ENCODE data around the gene ADCY5.

ADCY5 gene

DNA sequence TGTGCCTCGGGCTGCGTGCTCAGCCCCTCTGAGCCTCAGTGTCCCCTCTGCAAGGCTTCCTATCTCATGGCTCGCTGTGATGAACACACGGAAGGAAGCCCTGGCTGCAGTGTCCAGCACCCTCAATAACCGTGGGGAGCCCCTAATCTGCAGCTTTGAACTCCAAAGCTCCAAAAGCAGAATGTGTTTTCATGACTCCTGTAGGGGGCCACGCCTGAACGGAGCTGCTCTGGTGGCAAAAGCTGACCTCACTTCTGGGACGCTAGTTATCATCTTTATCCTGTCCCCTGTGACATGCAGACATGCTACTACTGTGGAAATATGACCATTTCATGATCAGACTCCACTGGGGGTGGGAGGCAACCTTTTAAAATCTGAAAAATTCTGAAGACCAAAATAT, 148.3 kb downstream of the ADCY5 start:
- no peak for DNase-seq (ENCODE audit: low read depth)

DNA sequence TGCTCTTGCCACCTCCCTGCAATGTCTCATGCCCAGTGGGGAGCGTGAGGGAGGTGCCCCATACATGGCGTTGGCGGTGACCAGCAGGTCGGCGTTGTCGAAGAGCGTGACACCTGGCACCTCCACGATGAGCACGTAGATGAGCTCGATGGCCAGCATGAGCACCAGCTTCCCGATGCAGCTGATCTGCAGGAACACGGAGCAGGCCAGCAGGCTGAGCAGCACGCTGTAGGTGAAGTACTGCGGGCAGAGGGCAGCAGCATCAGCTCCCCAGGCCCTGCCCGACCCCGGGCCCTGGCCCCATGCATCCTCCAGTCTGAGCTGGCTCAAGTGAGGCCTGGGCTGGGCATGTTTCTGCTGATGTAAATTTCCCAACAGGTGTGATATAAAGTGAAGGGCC, 148.8 kb downstream of the ADCY5 start:
- DNase-seq (ENCODE audit: low read depth): no peak

DNA sequence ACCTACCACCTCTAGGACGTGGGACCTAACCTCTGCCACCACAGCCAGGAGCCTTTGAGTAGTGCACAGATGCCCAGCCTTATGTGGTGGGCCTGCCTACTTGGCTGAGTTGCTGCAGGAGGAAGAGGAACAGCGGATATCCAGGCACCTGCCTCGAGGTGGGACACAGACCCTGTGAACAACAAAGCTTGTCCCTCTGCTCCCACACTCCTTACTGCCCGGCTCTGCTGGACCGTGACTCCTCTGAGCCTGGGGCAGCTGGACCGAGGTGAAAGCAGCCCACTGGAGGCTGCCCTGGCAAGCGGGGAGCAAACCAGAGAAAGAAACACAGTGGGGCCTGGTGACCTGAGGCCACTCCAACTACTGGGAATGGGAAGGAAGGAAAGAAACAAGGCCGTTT, 149.3 kb downstream of the ADCY5 start:
- DNase-seq (ENCODE audit: low read depth): no peak

DNA sequence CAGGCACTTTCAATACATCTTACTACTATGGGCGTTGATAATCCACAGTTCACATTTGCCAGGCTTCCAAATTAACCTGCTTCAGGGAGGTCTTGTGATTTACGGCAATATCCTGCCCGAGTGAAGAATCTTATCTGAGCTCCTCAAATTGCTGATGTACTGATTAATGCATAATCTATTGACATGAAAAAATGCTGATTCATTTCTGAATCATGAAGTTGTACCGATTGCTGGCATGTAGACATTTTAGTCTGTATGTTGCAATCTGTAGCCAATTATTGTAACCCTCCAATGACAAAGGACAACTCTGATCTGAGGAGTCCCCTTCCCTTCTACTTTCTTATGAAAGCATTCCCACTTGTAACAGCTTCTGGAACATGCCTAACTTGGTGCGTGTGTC, 150.0 kb downstream of the ADCY5 start:
- peak; percentile 34 for DNase-seq (ENCODE audit: low read depth)

DNA sequence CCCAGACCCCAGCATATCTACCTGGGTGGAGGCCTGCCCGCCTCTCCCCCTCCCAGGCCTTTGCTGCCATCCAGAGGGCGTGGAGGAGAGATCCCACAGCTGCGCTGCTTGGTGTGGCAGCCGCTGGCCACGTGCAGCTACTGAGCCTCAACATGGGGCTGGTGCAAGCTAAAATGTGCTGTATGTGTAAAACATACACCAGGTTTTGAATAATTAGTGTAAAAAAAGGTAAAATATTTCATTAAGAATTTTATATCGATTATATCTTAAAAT, 151.3 kb downstream of the ADCY5 start:
- no peak for DNase-seq (ENCODE audit: low read depth)

DNA sequence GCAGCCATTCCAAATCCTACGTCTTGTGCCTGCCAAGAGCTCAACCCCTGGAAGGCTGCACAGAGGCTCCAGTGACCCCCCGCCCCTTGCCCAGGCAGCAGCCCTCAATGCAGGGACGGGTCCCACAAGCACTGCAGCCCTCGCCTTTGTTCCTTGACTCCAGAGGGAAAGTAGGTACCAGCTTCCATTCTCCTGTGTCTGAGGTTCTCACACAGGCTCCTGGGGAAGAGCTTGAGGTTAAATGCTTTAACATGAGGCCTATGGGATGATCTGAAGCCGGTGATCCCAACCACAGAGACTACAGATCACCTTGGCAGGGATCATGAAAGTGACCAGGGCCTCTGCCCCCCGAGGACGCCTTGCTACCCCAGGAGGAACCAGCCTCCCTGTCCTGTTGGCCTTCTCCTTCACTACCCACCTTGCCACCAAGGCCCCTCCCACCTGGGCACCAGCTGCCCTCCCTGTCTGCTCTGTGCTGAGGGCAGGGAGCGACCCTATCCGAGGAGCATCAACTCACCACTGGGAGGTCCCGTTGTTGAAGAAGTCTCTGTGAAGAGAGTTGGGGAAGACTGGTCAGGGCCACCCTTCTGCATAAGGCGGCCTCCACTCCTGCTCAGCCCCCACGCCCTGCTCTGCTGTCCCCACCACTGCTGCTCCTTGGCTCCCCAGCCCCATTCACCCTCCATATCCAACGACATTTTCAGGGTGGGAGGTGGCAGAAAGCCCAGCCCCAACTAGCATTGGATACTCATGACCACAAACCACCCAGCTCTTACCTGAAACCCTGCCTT, 151.9 kb downstream of the ADCY5 start:
- DNase-seq (ENCODE audit: low read depth): no peak

DNA sequence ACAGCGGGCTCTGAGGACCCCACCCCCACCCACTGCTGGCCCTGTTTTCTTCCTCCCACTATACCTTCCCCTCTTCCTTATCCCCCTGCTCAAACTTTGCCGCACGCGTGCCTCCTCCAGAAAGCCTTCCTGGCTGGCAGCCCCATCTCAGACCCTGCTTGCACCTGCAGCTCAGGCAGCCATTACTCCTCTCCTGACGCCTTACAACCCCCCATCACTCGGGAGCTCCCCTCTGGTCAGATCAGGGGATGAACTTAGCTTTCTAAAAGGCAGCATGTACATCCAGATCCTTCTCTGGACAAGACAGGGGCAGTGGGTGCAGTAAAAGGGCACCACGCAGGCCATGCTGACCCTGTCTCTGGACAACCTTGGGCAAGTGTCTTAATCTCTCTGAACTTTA, 152.6 kb downstream of the ADCY5 start:
- no peak for DNase-seq (ENCODE audit: low read depth)

DNA sequence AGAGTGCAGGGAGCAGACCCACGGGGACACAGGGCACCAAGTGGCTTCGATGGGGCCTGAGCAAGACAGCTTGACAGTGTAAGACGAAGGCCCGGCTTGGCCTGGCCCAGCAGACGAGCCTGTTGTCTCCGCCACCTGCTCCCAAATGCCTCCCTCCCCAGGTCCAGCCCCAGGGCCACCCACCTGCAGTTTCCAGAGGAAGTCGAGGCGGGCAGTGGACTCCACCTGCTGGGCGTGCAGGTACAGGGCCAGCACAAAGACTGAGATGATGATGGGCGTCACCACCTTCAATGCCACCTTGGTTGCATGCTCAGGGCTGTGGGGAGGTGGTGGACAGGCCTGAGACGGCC, 153.0 kb downstream of the ADCY5 start:
- DNase-seq (ENCODE audit: low read depth): no peak

DNA sequence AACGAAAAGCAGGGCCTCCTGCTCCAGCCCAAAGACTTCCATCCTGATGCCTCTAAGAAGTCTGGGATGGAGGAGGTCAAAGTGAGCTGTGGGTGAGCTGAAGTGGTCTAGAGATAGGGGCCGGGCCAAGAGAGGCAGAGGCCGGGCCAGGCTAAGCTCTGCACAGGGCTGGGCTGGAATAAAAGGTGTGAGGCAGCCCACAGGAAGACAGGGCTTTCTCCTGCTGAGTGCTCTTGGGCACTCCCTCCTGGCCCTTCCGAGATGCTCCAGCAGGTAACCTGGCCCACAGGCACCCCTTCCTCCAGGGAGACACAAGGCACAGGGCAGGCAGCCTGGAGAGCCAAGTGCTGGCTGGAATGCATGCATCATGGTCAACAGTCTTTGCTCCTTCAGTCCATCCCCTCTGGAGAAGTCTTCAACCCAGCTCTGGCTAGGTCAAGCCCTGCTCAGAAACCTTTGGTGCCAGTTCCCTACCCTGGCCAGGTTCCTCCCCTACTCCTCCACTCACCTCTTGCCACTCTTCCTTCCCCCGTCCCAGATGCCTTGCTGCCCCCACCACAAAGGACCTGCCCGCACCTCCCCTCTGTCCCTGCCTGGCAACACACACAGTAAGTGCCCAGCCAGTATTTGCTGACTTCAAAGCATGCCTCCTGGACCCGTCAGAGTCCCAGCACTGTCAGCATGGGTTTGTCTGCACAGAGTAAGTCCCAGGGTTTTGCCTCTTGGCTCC, 153.6 kb downstream of the ADCY5 start:
- DNase-seq (ENCODE audit: low read depth): no peak

DNA sequence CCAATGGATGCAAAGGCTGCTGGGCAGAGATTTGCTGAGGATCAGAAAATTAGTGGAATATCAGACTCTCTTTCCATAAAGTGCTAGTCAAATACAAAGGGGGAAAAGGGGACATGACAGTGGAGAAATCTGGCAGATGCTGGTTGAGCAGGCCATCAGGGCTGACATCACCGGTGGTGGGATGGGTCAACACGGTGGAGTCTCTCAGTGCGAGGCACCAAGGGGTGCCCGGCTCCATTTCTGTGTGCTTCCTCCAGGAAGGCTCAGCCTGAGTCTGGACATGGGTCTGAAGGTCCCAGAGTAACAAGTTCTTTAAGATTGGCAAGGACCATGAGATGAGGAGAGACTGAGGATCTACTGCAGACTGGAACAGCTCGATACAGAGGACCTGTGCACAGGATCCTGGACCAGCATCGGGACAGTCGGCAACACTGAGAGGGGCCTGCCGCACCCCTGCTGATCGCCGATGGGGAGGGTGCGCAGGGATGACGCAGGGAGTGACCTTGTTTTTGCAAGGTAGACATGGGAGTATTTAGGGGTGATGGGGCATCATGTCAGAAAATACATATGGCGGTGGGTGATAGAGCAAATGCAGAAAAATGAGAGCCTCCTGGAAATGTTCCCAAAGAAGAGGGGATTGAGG, 154.5 kb downstream of the ADCY5 start:
- no peak for DNase-seq (ENCODE audit: low read depth)

DNA sequence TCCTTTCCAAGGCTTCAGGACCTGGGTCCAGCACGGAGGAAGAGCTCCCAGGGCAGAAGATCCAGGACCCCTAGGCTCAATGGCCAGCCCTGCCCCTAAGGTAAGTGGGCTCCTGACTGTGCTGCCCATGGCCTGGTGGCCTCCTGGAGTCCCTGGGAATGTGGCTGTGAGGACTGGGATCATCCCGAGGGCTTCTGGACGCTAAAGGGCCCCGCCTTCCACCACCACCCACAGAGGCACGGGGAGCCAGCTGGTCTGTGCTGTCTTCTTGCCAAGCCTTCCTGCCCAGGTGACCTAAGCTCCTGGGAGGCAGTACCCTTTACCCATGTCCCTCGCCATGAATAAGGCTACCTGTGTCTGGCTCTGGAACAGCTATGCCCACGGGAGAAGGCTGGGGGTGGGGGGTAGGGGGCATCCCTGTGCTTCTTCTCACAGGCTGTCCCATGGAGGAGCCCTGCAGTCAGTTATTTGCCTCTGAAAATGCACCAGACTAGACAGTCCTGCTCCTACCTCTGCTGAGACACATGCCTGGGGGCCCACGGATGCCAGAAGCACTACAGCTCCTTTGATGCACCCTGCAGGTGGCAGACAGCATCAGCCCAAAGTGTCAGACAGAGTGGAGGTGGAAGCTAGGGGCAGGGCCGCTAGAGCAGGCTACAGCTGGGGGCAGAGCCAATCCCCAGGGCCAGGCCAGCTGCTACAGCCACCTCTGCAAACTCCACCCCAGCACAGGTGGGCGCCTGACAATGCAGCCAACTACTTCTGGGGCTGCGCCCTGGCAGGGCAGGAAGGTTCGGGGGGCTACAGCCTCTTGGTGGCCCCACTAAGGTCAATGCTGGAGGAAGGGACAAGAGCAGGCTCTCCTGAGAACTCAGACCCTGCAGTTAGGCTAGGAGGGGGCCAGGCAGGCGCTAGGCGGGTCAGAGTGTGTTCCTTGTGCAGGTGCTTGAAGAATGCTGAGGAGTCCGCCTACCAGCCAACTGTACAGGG, 156.3 kb downstream of the ADCY5 start:
- no peak for DNase-seq (ENCODE audit: low read depth)

DNA sequence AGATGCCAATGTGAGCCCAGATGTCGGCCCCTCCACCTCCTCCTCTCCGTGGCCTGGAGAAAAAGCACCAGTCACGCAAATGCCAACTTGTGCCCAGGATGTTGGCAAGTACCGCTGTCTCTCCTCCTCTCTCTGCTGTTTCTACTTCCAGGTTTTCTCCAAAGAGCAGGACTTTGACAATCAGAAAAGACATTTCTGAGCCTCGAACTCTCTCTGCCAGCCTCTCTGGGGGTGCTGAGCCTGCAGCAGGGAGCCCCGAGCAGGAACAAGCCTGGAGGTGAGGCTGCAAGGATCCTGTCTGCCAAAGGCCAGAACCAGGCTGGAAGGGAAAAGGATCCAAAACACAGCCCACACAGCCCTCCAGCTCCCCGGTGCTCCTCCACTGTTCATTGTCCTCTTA, 157.5 kb downstream of the ADCY5 start:
- DNase-seq (ENCODE audit: low read depth): no peak

DNA sequence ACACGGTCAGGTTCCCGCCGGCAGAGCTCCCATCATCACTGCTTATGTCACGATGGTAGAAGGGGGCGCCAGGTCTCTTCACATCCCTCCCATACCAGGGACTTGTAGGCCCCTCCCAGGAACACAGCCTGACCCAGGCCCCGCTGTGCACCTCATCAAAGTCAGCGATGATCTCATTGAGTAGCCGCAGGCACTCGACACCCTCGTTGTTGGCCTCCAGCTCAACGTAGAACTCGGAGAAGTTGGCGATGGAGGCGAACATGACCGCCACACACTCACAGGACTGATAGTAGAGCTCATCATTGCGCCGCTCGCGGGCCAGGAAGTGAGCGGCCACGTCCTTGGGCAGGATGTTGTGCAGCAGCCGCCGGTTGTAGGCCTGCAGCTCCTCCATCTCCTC, 157.9 kb downstream of the ADCY5 start:
- no peak for DNase-seq (ENCODE audit: low read depth)

DNA sequence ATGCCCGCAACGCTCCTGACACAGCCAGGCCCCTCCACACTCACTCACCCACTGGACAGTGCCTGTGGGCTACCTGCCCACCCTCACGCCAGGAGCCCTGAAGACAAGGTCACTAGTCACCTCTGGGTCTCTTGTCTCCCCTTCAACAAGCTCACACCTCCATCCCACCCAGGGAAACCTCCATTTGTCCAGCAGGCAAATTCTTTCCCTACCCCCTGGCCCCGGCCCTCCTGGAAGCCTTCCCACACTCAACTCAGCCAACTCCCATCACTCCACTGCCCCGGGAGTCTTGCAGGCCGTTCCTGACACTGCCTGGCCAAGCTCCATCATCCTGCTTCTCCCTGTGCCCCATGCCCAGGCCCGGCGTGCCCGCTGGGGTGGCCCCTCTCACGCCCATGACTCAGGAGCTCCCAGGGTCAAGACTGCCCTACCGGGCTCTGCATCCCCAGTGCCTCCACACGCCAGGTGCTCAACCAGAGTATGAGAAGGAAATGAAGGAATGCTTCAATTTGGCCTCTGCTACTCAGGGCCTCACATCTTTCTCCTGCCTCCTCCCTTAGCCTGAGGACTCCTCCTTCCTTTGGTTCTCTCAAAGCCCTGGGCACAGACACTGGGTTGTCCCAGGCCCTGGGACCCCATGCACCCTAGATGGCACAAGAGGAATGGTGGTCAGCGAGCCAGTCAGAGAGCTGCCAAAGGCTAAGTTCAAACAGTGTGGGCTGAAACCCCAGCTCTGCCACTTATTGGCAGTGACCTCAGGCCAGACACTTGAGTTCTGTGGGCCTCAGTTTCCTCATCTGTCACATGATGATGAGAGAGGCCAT, 158.6 kb downstream of the ADCY5 start:
- DNase-seq (ENCODE audit: low read depth): no peak

DNA sequence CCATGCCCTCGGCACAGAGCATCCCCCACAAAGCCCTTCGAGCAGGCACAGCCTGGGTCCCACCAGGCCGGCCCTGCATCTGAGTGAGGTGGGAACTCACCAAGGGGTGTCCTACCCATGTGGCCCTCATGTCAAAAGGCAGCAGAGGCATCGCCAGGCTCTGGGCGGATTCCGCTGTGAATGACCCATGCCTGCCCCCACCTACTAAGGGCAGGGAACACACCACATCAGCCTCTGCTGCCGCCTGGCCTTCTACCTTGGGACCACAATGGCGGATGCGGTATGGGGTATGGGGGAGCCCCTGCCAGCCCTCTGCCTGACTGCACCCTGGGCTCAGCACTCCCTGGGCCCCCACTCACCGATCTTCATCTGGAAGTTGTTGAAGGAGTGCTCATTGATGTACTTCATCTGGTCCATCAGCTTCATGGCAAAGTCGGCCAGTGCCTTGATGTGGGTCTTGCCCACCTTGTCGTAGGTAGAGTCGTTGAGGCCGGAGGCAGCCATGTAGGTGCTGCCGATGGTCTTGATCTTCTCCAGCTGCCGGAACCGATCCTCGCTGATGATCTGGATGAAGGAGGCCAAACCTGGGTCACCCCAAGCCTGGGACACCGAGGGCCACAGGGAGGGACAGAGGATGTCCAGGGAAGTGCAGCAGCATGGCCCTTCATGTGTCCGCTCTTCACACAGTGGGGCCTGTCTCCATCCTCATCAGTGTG, 159.3 kb downstream of the ADCY5 start:
- DNase-seq (ENCODE audit: low read depth): no peak

DNA sequence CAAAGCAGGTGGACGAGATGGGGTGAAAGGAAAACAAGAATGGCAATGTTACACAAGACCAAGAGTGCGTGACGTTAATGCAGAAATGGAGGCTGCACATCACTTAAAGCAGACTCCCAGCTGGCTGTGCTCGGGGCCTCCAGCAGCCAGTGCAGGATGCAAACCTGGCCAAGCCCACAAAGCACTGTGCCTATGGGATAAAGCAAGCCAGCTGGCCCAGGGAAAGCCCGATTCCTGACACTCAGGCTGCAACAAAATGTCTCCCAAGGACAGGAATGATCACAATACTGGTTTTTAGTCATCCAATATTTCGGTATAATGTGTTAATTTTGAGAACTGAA, 161.0 kb downstream of the ADCY5 start:
- no peak for DNase-seq (ENCODE audit: low read depth)

DNA sequence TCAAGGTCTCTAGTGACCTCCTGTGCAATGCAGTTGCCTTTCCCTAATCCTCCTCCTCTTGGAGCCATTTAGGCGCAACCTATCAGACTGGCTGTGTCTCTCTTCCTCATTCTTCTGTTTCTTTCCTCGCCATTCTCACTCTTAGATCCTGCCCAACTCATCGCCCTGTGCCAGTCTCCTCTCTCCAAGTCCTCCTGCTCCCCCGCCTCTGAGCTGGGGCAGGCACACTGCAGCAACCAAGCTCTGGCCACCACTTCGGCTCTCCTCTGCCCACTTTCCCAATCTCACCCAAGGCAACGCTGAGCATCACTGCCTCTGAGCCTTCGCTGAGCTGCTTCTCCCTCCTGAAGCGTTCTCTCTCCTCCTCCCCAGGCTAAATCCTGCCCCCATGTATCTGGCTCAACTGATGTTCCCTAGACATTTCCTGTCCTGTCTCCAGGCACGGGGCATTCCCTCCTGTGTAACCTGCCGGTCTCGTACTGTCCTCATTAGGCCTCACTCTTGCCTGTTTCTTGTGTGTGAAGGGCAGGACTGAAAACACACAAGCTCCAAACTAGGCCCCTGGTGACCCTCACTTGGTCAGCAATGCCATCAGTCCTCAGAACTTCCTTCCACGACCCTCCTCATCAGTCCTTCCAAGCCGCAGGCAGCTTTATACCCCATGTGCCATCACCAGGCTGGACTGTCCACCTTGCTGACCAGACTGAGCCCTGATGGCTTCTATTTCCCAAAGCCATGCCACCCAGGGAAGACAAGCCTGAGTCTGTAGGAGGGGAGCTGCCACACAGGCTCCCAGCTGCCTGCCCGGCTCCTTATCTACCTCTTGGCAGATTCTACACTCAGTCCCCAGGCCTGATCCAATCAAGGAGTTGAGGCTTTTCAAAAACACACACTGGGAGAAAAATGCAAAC, 161.6 kb downstream of the ADCY5 start:
- DNase-seq (ENCODE audit: low read depth): no peak

DNA sequence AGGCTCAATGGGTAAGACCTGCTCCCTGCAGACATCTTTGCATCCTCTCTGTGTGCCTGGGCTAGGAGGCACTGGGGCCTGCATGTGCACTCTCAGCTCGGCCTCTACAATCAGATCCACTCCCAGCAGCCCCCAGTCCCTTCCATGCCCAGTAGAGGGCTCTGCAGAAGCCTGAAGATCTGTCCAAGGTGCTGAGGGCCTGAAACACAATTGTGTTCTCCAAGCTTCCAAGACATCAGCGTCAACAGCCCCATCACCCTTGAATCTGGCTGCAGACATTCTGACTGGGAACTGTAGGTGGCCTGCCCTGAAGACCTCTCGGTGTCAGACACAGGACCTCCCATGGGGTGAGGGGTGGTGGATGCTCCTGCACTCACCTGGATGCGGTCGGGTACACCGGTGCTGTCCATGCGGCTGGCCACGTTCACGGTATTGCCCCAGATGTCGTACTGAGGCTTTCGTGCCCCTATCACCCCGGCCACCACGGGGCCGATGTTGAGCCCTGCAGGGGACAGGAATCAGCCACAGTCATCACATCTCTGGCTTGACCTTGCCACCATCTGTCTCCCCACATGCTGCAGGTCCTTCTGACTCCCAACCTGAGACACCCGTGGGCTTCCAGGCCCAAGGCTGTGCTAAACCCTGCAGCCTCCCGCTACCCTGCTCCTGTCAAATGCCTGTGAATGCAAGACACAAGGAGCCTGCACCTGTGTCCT, 162.4 kb downstream of the ADCY5 start:
- DNase-seq (ENCODE audit: low read depth): no peak

DNA sequence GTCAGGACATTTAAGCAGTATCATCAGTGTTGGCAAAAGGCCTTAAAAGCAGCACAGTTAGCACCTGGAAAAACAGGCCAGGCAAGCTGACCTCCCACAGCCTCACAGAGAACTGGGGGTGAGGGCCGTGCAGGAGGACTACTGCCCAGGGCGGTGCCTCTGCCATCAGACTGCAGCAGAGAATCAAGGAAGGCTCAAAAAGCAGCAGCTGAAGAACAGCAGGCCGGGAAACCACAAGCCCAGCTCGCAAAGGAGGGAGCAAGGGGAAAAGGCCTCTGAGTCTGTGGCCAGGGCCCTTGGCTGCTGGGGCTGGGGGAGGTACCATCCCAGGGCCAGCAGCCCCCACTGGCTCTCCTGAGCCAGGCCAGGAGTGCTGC, 163.0 kb downstream of the ADCY5 start:
- DNase-seq (ENCODE audit: low read depth): no peak
